HG02571 (cell line): ENCODE results near the gene SPATA32.
"Not testable (repeated sequence)": the region's sequence is repeated elsewhere in the genome, so short reads cannot be mapped to it uniquely, and the experiment has no call there.

Source experiments
- ATAC-seq: cut with Tn5 transposase; IDR thresholded peaks from one replicate; pipeline ENCODE4 v1.9.1; 2021; ENCODE audit warnings: mild to moderate bottlenecking, moderate library complexity; ENCODE audit not compliant: unreplicated experiment

The SPATA32 gene

DNA sequence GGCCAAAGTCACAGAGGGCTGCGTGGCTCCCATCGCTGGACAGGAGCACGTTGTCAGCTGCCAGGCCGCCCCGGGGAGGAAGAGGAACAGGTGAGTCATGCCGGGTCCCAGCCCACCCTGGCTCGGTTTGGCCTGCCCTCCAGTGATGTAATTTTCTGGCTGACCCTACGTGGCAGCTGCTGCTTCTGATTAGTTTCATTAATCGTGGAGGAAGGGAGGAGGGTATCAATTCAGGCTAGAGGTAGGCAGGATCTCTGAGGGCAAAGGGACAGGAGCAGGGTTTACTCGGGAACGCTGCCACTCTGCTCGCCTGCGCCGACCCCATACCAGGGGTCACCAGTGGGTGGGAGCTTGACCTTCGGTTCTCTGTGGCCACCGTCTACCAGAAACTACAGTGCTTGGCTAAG, 11.7 kb upstream of the SPATA32 start:
- no peak for ATAC-seq

DNA sequence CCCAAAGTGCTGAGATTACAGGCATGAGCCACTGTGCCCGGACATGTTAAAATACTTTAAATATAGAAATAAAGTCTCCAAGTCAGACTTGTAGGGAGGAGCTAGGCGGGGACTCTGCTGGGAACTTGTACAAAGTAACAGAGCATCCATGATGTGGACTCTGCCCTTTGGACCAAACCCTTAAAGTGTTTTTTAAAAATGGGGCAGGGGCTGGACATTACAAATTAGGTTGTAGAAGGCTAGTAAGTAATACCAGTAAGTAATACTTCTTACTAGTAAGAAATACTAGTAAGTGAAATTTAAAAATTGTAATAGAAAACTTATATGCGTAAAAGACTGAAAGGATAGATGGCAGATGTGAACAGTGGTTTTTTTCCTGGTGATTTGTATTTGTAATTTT, 9.7 kb upstream of the SPATA32 start:
- ATAC-seq: no peak

DNA sequence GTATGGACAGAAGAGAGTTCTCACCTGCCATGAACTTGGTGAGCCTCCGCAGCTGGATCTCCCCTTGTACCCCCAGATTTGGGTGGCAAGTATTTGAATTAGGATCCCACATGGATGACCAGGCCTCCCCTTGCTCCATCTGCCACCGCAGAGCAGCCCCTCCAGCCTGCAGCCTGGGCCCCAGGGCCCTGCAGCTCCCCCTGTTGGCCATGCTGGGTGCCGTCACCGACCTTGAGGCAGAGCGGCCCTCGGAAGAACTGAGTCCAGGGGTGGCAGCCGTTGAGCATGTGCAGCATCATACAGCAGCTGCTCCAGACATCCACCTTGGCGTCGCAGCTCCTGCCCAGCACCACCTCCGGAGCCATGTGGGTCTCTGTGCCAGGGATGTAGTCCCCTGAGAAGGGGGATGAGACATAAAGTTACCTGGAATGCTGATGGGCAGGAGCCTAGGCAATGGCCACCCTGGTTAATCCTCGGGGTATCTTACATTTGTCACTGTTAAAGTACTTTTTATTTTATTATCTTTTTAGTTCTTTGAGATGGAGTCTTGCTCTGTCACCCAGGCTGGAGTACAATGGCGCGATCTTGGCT, 9.0 kb upstream of the SPATA32 start:
- ATAC-seq: no peak

DNA sequence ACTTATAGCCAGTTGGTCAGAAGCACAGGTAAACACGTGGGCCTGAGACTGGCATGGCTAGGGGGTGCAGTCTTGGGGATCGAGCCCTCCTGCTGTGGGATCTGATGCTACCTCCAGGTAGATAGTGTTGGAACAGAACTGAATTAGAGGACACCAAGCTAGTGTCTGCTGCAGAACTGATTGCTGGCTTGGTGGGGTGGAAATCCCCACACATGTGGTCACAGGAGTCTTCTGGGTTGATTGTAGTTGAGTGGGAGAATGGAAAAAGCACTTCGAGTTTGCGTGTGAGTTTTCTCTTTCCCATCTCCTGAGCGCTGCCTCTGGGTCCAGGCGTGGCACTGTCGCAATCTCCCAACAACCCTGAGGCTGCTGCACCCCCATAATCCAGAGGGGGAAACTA, 8.0 kb upstream of the SPATA32 start:
- ATAC-seq: no peak

DNA sequence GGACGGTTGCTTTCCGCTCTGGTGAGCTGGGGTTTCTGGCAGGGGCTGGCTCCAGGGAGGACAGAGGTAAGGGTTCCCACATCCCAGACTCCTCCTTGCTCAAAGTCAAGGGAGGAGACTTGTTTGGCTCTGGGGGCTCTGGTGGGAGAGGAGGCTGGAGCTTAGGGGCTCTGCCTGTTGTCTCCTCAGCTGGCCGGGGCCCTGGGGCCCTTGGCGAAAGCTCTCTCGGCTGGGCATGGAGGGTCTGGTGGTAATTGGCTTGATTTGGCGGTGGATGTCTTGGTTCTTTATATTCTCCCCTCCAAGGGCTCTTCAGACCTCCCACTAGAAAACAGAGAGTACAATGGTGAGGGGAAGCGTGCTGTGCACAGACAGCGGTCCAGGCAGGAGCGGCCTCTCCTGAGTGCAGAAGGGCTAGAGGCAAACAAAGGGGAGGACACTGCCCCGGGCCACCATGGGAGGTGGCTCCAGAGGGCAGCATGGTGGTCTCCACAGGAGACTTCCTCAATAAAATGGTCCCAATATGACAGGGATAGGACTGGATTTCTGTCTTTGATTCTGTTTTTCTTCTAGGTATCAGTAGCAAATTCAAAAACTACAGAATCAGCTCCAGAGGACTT, 5.7 kb upstream of the SPATA32 start:
- ATAC-seq: no peak

DNA sequence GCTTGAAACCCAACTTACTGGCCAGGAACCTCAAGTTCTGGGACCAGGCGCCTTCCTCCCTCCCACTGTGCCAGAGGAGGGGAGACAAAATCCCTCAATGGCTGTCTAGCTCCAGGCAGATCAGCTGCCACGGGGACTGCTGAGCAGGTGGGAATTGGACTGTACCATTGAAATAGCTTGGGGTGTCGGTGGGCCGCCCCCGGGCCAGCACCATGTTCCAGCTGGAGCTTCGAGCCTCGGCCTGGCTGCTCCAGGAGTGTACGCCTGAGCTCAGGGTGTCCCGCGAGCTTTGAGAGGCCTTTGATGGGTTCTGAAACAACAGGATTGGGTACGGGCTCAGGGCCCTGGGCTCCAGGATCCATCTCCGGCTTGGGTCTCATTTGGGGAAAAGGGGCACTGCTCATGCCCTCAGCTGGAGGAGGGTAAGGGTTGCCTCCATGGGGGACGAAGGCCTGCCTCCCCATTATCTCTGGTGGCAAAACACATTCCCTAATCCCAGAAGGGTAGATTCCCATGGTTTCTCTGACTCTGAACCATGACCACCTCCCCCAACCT, 4.6 kb upstream of the SPATA32 start:
- ATAC-seq: no peak

DNA sequence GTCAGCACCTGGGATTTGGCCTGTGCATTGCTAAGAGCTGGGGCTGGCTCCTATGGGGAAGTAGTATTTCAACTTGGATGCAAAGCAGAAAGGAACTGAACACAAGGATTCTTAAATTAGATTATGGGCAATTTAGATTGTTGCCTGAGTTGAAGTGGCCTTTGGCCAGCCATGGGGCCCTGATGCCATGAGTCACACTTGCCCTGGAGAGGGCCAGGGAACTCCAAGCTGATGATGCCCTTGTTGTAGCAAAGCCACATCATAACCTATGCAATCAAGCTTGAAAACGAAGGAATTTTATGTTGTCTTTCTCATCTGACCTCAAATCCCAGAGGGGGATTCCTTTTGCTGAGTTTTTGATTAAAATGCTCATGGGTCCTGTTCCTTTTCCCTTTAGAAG, 3.9 kb upstream of the SPATA32 start:
- ATAC-seq: no peak

DNA sequence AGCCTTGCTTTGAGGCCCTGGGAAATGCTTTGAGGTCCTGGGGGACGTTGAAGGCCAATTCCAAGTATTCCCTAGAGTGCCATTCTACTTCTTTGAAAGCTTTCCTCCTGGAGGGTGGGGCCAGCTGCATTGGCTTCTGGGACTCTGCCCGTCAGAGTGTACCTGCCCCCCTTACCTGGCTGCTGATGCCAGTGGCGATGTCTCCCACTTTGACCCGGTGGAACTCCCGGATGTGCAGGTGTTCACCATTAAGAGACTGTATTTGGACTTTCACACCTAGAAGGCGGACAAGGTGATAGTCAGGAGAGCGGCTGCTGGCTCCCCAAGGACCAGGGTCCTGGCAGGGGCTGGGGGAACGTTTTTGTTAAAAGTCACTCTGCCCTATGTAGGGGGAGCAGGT, 3.1 kb upstream of the SPATA32 start:
- ATAC-seq: no peak

DNA sequence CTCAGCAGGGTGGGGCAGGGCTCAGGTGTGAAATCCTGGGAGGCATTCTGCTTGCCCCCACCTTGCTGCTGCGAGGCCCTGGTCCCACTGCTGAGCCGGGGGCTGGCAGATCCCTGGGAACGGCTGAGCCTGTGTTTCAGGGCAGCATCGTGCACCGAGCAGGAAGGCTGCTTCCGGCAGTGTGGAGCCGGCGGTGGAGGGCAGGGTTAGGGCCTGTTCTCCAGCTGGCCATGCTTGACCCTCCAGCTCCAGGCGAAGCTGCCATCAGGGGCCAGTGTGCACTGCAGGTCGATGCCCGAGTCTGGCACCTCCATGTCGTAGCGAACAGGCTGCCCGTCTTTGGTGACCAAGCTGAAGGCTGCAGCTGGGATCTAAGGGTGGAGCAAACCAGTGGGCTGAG, 2.5 kb upstream of the SPATA32 start:
- no peak for ATAC-seq

DNA sequence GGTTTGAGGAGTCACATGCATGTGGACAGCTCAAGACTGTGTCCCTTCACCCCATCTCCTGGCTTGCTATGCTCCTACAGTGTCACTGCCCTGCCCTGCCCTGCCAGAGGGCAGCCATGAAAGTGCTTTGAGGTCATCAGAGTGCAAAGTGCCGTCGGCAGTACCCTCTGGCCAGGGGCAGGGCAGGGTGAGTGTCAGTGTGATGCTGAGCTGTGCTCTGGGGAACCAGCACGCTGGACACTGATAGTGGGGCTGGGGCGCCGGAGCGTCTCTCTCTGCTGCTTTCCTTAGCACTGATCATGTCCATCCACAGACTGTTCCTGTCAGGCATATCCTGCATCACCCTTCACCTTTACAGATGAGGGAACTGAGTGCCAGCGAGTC, 1.6 kb upstream of the SPATA32 start:
- no peak for ATAC-seq

DNA sequence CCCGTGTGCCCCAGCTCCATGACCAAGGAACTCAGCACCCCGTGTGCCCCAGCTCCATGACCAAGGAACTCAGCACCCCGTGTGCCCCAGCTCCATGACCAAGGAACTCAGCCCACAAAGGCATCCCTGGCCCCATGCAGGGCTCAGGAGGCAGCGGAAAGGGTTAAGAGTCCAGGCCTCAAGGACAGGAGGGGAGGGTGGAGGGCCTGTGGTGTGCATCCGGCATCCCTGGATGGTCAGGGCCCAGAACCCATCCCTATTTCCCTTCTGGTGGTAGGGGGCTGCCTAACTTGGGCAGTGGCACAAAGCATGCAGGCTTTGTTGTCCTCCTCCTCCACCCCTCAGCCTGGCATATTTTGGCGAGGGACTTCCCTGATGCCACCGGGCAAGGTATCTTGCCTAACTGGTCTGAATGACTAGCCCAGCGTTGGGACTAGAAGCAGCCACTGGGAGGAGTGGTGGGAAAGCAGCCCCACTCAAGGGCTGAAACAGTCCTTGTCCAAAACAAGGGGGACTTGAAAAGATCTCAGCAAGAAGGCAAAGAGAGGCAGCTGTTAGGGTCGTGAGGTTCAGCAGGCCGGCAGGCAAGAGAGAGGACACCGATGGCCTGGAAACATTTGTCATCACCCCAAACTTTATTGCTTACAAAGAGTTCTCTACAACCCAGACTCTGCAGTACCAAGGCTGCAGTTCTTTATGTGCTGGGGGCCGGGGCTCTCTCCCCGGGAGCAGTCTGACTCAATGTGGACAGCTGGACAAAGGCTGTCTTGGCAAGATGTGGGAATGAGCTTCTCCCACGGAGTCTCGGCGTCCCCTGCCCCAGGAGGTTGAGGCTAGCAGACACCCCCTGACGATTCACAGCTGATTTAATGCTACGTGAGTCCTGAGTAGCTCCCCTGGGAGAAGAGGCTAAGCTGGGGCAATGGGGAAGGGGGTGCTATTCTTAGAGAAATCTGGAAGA, 902 bp upstream of the SPATA32 start:
- ATAC-seq: no peak

DNA sequence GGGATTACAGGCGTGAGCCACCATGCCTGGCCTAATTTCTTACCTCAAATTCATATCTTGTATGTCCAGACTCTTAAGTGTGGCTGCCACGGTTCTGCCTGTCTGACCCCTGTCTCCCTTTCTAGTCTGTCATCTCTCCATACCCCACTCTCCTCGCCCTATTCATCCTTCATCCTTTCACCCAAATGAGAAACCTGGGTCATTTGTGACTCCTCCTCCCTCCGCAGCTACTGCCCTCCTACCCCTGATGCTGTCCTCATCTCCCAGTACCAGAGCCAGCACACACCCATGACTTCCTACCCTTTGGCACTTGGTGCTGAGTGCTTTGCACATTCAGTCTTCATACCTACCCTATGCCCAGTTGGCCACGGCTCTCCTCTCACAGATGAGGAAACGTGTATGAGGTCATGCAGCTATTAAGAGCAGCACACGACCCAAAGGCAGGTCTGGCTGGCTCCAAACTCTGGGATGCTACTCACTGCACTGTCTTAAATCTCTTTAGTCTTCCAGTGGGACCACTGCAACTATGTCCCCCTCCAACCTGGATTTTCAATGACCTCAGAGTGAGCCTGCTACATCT, 1.6 kb downstream of the SPATA32 start:
- ATAC-seq: no peak

DNA sequence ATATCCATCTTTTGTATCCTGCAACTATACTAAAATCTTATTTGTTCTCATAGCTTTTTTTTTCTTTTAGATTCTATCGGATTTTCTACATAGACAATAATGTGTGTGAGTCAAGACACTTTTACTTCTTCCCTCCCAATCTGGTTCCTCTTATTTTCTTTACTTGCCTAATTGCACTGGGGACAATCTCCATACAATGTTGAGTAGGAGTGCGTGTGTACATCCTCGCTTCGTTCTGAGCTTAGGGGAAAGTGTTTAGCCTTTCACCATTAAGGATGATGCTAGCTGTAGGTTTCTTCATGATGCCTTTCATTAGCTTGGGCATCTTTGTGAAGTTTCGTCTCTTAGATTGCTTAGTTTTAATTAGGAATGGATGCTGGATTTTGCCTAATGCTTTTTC, 2.9 kb downstream of the SPATA32 start:
- no peak for ATAC-seq

DNA sequence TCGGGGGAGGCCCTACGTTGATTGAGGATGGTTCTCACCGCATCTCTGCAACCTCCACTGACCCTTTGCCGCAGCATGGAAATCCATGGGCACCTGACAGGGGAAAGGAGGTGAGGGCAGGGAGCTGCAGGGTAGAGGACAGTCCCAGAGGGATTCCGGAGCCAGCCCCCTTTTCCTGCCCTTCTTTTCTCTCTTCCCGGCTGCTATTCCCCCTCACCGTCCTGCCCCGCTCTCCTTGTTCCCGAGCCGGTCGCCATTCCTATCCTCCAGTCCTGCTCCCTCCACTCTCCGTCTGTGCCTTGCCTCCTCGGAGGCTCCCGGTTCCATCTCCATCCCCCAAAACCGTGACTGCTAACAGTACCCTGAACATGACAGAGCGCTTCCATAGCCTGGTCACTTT, 4.8 kb downstream of the SPATA32 start:
- no peak for ATAC-seq

DNA sequence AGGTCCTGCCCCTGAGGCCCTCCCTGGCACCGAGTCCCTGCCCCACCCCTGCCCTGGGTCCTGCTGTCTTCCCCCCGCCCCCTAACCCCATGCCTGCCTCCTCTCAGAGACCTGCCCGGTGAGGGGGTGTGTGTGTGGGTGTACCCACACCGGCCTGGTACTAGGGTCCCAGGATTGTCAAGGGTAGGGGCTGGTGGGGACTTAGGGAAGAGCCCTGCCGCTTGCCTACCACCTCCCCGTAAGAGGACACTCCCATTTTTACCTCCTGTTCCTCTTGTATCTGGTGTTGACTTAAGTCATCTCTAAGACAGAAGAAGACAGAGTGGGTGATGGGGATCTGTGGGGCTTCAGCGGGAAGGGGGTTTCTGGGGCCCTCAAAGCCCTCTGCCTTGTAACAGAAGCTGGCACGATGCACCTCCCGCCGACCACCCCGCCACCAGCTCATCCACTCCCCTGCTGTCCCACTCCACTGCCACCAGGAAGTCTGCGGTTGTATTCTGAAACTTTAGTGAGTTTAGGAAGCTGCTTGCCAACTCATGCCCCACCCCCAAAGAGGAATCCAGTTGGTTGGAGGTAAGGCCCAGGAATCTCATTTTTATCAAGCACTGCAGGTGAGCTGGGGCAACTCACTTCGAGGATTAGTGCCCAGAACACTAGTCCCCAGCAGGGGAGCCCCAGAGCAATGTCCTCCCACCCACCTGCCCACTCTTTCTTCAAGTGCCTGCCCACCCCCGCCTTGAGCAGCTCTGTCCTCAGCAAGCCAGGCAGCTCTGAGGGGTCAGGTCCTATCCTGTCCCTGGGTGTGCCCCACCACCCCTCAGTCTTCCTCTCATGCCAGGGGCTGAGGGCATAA, 5.6 kb downstream of the SPATA32 start:
- ATAC-seq: no peak

DNA sequence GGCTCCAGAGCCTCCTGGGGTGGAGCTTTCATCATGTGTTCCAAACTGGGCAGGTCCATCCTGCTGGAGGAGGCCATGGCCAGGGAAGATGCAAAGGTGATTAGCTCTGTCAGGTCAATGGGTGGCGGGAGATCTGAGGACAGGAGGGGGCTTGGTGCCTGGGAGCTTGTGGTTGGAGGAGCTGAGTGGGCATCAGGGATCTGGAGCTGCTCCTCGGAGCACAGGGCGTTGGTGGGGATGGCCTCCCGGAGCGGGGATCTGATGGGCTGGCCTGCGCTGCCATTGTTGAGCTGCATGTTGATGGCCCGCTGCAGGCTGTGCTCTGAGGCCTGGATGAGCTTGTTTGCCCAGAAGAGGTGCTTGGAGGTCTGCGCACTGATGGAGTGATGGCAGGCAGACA, 6.5 kb downstream of the SPATA32 start:
- no peak for ATAC-seq

DNA sequence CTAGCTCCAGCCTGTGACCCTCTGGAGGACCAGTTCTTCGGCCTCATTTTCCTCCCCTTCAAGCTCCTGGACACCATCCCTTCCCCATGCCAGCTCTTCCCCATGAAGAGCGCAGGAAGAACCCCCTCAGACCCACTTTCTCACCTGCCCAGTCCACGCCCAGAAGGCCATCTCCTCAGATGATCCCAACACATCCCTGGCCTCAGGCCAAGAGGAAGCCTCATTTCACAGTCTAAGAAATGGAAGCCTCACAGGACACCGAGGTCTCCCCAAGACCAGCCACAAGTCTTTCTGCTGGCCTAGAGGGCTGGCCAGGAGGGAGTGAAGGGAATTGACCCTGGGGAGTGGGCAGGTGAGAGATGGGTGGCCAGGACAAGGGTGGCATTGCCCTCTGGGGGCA, 8.0 kb downstream of the SPATA32 start:
- ATAC-seq: no peak

DNA sequence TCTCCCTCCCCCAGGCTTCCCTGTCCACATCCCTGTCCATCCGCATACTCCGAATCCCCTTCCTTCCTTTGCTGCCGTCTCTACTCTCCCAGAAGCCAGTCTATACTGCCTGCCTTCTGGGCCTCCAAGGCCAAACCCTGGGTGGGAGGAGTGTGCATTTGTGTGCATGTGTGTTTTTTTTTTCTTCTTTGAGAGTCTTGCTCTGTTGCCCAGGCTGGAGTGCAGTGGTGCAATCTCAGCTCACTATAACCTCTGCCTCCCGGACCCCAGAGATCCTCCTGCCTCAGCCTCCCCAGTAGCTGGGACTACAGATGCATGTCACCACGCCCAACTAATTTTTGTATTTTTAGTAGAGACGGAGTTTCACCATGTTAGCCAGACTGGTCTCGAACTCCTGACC, 8.7 kb downstream of the SPATA32 start:
- ATAC-seq: not testable (repeated sequence)

DNA sequence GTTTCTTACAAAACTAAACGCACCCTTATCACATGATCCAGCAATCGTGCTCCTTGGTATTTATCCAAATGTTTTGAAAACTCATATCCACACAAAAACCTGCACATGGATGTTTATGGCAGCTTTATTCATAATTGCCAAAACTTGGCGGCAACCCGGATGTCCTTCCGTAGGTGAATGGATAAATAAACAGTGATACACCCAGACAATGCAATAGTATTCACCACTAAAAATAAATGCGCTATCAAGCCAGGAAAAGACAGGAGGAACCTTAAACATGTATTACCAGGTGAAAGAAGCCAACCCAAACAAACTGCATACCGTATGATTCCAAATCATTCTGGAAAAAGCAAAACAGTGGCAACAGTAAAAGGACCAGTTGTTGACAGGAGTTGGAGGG, 10.0 kb downstream of the SPATA32 start:
- no peak for ATAC-seq

DNA sequence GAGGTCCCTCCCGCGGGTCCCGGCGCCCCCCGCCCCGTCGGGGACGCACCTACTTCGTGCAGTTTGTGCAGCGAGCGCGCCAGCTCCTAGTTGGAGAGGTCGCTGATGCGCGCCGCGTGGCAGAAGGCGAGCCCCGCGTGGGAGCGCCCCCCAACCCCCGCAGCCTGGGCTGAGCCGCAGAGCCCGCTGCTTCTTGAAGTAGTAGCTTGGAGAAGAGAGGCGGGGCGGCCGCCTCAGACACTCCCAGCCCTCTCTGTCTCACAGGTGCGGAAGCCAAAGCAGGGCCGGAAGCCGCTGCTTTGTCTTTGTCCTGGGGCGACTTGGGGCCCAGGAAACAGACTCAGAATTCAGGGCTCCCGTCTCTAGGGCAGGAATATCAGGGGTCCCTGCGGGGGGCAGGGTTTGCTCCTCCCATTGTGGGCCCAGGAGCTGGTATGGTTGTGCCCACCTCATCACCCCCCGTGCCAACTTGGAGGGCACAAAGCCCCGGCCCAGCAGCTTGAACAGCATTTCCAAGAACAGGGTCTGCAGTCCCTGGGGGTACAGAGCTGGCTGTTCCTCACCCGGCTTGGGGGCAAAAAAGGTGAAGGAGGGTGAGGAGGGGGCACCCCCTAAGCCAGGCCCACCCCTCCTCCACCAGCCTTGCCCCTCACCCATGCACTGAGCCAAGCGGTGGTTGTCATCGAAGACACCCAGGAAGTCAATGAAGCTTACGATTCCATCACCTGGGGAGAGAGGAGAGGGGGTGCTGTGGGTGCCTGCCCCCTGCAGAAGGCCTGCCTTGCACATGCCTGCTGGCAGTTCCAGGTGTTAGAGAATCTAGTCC, 13.5 kb downstream of the SPATA32 start:
- peak; percentile 49 for ATAC-seq
